HL-60 (cell line): ENCODE results near the gene SEC14L2.
A peak's percentile ranks its signal among the peaks of the same experiment; 100 is the strongest.

Source experiments
- DNase-seq, 2 experiments: peaks; one replicate each; pipeline ENCODE4 v3.0.0-alpha.2; 2010 to 2020; ENCODE audit warnings: low read depth in 1 of 2, low spot score in 1 of 2
- H3K27ac ChIP-seq: fragments of 250-450 bp; sonication (Bioruptor Pico); replicated peaks from 2 replicates; pipeline ENCODE4 v1.5.1; 2020; ENCODE audit warnings: mild to moderate bottlenecking, moderate library complexity
- H3K27me3 ChIP-seq: fragments of 250-450 bp; sonication (Bioruptor Pico); 2 replicates; pipeline ENCODE4 v1.5.1; 2021; ENCODE audit warnings: mild to moderate bottlenecking, moderate library complexity; ENCODE audit not compliant: insufficient read depth, poor library complexity, severe bottlenecking
- H3K4me3 ChIP-seq: replicated peaks from 2 replicates; pipeline ENCODE4 v1.5.1; 2011; ENCODE audit warnings: mild to moderate bottlenecking, control low read depth, low read length; ENCODE audit not compliant: insufficient read depth
- GABPA ChIP-seq: IDR thresholded peaks from 2 replicates; pipeline ENCODE4 v1.6.1; 2012; ENCODE audit warnings: low read depth
- POLR2AphosphoS5 ChIP-seq: IDR thresholded peaks from 2 replicates; pipeline ENCODE4 v1.6.1; 2012; ENCODE audit warnings: low read depth
- SPI1 ChIP-seq: IDR thresholded peaks from 2 replicates; pipeline ENCODE4 v1.6.1; 2012; ENCODE audit warnings: low read depth, mild to moderate bottlenecking, borderline replicate concordance
- TF ChIP-seq, protein P1 (sequence below): IDR thresholded peaks from 2 replicates; pipeline ENCODE4 v1.6.1; 2012; ENCODE audit warnings: low read depth; ENCODE audit not compliant: insufficient replicate concordance
- TF ChIP-seq, protein P2 (sequence below): IDR thresholded peaks from one replicate; pipeline ENCODE4 v1.5.1; 2011; ENCODE audit warnings: low read length, control low read depth, inconsistent platforms; ENCODE audit not compliant: insufficient read depth

SEC14L2 gene

DNA sequence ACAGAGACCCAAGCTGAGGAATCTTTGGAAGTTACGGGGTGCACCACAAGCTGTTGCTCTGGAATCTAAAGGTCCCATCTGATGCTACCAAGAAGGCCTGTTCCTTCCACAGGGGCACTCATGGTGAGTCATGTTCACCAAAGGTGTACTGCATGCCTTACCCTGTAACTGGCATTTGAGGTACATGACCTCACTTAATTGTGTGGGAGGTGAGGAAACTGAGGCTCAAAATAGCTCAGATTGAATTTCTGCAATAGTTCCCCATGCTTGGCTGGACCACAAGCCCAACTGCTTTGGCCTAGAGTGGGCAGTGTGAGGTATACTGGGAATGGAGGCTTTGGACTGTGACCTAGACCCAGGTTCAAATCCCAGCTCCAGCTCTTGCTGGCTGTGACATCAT is 37.0 kb downstream of the SEC14L2 start:
- Histone ChIP-seq H3K27ac (no peak overlapping the region), H3K27me3 (no peaks in the 10 kb centered on the region)
- TF ChIP-seq, protein P1, sequence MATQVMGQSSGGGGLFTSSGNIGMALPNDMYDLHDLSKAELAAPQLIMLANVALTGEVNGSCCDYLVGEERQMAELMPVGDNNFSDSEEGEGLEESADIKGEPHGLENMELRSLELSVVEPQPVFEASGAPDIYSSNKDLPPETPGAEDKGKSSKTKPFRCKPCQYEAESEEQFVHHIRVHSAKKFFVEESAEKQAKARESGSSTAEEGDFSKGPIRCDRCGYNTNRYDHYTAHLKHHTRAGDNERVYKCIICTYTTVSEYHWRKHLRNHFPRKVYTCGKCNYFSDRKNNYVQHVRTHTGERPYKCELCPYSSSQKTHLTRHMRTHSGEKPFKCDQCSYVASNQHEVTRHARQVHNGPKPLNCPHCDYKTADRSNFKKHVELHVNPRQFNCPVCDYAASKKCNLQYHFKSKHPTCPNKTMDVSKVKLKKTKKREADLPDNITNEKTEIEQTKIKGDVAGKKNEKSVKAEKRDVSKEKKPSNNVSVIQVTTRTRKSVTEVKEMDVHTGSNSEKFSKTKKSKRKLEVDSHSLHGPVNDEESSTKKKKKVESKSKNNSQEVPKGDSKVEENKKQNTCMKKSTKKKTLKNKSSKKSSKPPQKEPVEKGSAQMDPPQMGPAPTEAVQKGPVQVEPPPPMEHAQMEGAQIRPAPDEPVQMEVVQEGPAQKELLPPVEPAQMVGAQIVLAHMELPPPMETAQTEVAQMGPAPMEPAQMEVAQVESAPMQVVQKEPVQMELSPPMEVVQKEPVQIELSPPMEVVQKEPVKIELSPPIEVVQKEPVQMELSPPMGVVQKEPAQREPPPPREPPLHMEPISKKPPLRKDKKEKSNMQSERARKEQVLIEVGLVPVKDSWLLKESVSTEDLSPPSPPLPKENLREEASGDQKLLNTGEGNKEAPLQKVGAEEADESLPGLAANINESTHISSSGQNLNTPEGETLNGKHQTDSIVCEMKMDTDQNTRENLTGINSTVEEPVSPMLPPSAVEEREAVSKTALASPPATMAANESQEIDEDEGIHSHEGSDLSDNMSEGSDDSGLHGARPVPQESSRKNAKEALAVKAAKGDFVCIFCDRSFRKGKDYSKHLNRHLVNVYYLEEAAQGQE: no peak
- TF ChIP-seq, protein P2, sequence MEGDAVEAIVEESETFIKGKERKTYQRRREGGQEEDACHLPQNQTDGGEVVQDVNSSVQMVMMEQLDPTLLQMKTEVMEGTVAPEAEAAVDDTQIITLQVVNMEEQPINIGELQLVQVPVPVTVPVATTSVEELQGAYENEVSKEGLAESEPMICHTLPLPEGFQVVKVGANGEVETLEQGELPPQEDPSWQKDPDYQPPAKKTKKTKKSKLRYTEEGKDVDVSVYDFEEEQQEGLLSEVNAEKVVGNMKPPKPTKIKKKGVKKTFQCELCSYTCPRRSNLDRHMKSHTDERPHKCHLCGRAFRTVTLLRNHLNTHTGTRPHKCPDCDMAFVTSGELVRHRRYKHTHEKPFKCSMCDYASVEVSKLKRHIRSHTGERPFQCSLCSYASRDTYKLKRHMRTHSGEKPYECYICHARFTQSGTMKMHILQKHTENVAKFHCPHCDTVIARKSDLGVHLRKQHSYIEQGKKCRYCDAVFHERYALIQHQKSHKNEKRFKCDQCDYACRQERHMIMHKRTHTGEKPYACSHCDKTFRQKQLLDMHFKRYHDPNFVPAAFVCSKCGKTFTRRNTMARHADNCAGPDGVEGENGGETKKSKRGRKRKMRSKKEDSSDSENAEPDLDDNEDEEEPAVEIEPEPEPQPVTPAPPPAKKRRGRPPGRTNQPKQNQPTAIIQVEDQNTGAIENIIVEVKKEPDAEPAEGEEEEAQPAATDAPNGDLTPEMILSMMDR: no peak
- TF ChIP-seq POLR2AphosphoS5 (no peak), SPI1 (no peak), GABPA (no peak)

DNA sequence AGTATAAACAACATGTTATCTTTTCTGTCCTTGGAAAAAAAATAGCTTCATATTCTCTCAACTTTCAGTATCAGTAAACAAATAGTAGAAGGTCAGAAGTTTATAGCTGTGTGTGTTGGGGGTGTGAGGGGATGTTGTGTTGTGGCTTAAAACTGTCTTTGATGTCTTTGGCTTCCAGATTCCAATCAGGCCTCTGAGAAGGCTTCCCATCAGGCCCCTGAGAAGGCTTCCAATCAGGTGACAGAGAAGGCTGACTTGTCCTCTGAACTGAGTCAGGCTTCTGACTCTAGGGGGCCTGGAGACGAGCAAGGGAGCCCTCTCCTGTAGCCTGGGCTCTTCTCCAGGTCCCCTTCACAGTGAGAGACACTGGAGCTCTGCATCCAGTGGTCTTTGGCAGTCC is 38.0 kb downstream of the SEC14L2 start:
- TF ChIP-seq GABPA: no peak
- TF ChIP-seq, protein P2: no peak
- Histone ChIP-seq H3K27ac (no peak overlapping the region), H3K27me3 (no peaks in the 10 kb centered on the region), H3K4me3 (no peak overlapping the region)
- no peak for DNase-seq

More for the DNA sequence above, 37.0 kb downstream of the SEC14L2 start:
- H3K4me3 ChIP-seq: no peak overlapping the region
- no peak for DNase-seq

DNA sequence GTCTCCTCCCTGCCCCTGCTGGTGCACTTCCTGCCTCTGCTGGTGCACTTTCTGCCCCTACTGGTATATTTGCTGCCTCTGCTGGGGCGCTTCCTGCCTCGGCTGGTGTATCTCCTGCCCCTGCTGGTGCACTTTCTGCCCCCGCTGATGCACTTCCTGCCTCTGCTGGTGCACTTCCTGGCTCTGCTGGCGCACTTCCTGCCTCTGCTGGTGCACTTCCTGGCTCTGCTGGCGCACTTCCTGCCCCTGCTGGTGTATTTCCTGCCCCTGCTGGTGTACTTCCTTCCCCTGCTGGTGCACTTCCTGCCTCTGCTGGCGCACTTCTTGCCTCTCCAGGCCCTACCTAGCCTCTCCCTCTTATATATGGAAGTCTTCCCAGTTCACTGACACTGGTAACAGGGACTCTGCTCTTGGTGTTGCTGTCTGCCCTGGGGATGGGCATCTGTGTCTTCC is 38.9 kb downstream of the SEC14L2 start:
- no peaks in the 10 kb centered on the region for H3K27me3 ChIP-seq
- H3K4me3 ChIP-seq: no peak overlapping the region
- DNase-seq: peak; percentile 57 to 62
- no peak overlapping the region; the same call in 1 of the 2 replicates for H3K27ac ChIP-seq
- no peak for TF ChIP-seq POLR2AphosphoS5
- TF ChIP-seq SPI1: peak; percentile 62
- TF ChIP-seq, protein P2: no peak
- TF ChIP-seq, protein P1: no peak
- TF ChIP-seq GABPA: peak; percentile 74

DNA sequence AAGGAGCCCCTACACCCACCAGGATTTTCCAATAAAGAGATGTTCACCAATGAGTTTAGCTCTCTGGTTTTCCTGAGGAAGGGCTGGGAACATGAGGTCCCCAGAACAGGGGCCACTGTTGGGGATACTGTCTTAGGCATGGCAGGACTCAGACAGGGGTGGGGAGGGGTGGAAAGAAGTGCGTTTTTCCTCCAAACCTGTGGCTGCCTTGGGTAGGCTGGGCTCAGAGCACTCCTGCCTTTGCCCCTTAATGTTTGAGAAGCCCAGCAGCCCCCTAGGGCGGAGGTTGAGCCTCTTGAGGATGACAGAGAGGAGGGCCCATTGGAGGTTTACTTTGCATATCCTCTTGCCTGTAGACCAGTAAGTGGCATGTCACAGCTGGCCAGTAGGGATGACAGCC is 39.4 kb downstream of the SEC14L2 start:
- TF ChIP-seq SPI1 (no peak), GABPA (no peak), POLR2AphosphoS5 (no peak)
- TF ChIP-seq, protein P2: no peak
- TF ChIP-seq, protein P1: no peak
- Histone ChIP-seq H3K27me3 (peaks cover 3% of the 10 kb centered on the region), H3K27ac (no peak overlapping the region), H3K4me3 (no peak overlapping the region)
- no peak for DNase-seq
